Measurements from ENCODE around the gene BNC2. TPM values are rescaled to one million over a fixed set of nuclear protein-coding genes. Genes with fewer than 3 reads are reported as not detected.

The BNC2 gene
- polyA plus RNA-seq, 1 experiment = 17.5 TPM

DNA sequence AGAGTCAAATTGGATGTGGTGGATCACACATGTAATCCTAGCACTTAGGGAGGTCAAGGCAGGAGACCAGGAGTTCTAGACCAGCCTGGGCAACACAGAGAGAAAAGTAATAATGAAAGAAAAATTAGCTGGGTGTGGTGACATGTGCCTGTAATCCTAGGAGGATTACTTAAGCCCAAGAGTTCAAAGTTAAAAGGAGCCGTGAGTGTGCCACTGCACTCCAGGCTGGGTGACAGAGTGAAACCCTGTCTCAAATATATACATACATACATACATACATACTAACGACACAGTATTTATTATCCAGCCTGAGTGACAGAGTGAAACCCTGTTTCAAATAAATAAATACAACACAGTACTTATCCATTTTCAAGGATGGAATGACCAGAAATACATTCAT is 180.3 kb downstream of the BNC2 start:
- no peak for DNase-seq (ENCODE audit: low read depth)
- POLR2A ChIA-PET = no interaction called here
- TF ChIP-seq, protein P1, sequence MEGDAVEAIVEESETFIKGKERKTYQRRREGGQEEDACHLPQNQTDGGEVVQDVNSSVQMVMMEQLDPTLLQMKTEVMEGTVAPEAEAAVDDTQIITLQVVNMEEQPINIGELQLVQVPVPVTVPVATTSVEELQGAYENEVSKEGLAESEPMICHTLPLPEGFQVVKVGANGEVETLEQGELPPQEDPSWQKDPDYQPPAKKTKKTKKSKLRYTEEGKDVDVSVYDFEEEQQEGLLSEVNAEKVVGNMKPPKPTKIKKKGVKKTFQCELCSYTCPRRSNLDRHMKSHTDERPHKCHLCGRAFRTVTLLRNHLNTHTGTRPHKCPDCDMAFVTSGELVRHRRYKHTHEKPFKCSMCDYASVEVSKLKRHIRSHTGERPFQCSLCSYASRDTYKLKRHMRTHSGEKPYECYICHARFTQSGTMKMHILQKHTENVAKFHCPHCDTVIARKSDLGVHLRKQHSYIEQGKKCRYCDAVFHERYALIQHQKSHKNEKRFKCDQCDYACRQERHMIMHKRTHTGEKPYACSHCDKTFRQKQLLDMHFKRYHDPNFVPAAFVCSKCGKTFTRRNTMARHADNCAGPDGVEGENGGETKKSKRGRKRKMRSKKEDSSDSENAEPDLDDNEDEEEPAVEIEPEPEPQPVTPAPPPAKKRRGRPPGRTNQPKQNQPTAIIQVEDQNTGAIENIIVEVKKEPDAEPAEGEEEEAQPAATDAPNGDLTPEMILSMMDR (IDR thresholded peaks at IDR 0.05; ENCODE audit: insufficient read depth, low read depth, low read length) = no peak
- Histone ChIP-seq H3K4me3 (ENCODE audit: low read depth, low read length) (no peak overlapping the region), H3K36me3 (ENCODE audit: control insufficient read depth, insufficient read depth, low read length) (no peaks in the 10 kb centered on the region), H3K27me3 (ENCODE audit: control insufficient read depth, insufficient read depth, low read length) (no peaks in the 10 kb centered on the region)
- CTCF ChIA-PET = no interaction called here

DNA sequence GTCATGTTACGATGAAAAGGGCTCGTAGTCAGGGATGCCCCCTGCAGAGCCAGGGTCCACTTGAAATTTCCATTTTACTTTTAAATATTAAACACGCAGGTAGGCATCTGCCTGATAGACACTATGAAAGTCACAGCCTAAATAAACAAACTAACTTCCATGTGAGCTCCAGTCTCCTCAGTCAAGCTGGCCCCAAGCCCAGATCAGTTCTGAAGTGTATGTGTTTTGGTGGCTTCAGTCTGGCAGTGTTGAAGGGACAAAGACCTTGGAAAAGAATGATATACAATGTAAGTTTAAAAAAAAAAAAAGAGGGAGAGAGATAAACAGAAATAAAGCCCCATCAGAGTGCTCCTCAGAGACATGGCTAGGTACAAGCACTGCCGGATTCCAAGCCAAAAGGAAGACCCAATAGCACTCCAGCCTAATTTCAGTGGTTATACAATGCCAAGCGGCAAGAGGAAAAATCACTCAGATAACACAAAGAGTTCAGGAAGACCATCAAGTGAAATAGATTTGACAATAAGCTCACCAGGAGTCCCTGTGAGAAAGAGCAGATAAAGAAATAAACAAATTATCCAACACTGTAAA is 181.0 kb downstream of the BNC2 start:
- DNase-seq (ENCODE audit: low read depth) = no peak

DNA sequence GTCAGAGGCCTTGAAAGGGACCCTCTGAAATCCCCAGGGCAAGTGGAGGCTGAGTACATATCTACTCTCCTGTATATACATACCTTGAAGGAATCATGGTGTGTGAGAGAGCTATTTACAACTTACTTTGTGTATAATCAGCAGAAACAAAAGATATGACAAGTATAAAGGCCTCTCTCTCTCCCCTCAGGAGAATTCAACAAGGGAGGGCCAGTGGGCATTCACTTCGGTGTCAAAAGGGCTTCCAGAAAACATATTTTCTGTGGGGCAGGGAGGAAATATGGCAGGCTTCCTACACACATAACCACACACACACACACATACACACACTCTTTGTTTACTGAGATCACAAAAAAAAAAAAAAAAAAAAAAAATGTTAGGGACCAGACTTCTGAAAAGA is 181.7 kb downstream of the BNC2 start:
- POLR2A ChIA-PET = no interaction called here

More for the DNA sequence above, 181.0 kb downstream of the BNC2 start:
- TF ChIP-seq, protein P1 (IDR thresholded peaks at IDR 0.05; ENCODE audit: insufficient read depth, low read depth, low read length) = no peak
- ChIA-PET CTCF (no interaction called here), POLR2A (no interaction called here)
- Histone ChIP-seq H3K4me3 (ENCODE audit: low read depth, low read length) (no peak overlapping the region), H3K27me3 (ENCODE audit: control insufficient read depth, insufficient read depth, low read length) (no peaks in the 10 kb centered on the region), H3K36me3 (ENCODE audit: control insufficient read depth, insufficient read depth, low read length) (no peaks in the 10 kb centered on the region)

DNA sequence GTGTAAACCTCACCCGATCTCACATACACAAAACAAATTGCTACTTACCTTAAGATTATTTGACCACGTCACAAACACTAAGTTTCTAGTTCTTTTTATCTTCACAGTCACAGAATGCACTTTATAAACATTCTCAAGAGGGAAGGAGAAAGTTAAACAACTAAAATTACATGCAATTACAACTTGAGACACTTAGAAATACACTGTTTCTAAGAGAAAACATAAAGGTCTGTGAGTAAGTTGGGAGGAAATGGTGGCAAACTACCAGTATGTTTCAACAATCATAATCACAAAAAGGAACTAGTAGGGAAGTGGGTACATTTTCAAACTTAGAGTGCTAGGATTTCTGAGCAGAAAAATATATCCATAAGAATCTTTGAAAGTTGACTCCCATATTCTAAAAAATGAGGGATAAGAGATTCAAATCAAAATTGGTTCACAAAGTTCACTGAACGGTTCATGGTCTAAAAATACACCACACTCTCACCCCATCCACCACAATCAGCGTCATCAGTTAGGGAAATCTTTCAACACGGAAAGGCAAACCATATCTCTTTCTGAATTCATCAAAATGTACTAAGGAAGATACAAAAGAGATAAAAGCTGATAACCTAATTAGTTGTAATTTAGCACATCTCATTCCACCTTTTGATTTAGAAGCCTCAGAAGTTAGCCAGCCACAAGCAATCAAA is 182.6 kb downstream of the BNC2 start:
- Histone ChIP-seq H3K36me3 (ENCODE audit: control insufficient read depth, insufficient read depth, low read length) (no peaks in the 10 kb centered on the region), H3K4me3 (ENCODE audit: low read depth, low read length) (no peak overlapping the region), H3K27me3 (ENCODE audit: control insufficient read depth, insufficient read depth, low read length) (no peaks in the 10 kb centered on the region)
- TF ChIP-seq, protein P1 (IDR thresholded peaks at IDR 0.05; ENCODE audit: insufficient read depth, low read depth, low read length) = no peak
- POLR2A ChIA-PET = no interaction called here
- CTCF ChIA-PET = no interaction called here
- no peak for DNase-seq (ENCODE audit: low read depth)

More for the DNA sequence above, 181.7 kb downstream of the BNC2 start:
- Histone ChIP-seq H3K4me3 (ENCODE audit: low read depth, low read length) (no peak overlapping the region), H3K36me3 (ENCODE audit: control insufficient read depth, insufficient read depth, low read length) (no peaks in the 10 kb centered on the region), H3K27me3 (ENCODE audit: control insufficient read depth, insufficient read depth, low read length) (no peaks in the 10 kb centered on the region)
- no peak for DNase-seq (ENCODE audit: low read depth)
- CTCF ChIA-PET = no interaction called here
- TF ChIP-seq, protein P1 (IDR thresholded peaks at IDR 0.05; ENCODE audit: insufficient read depth, low read depth, low read length) = no peak

DNA sequence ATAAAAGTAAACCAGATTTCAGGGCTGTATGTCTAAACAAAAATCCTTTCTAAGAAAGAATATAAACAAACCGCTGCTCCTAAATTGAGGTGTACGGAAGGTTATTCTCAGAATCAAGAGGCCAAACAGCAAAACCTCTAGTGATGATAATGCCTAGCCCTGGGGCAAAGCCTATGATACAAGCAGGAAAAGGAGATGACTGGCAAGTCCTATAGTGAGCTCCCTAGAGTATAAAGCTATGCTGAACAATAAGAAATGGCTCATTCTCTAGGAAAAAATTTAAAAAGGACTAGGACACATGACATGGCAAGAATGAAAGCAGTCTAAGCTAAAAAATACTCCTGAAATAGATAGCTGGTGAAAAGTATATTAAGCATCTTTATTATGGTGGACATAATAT is 187.1 kb downstream of the BNC2 start:
- Histone ChIP-seq H3K27me3 (ENCODE audit: control insufficient read depth, insufficient read depth, low read length) (no peaks in the 10 kb centered on the region), H3K36me3 (ENCODE audit: control insufficient read depth, insufficient read depth, low read length) (peaks cover 1% of the 10 kb centered on the region; the same call in 1 of the 2 replicates), H3K4me3 (ENCODE audit: low read depth, low read length) (no peak overlapping the region)
- TF ChIP-seq, protein P1 (IDR thresholded peaks at IDR 0.05; ENCODE audit: insufficient read depth, low read depth, low read length) = no peak
- CTCF ChIA-PET = no interaction called here
- POLR2A ChIA-PET = no interaction called here
- DNase-seq (ENCODE audit: low read depth) = no peak
